HepG2 (cell line): ENCODE measurements around the gene SP5. TPM values are rescaled to one million over a fixed set of nuclear protein-coding genes. Genes with fewer than 3 reads are reported as not detected.

Experiments used
- CCDC6 ChIP-seq: sonication (generic); formaldehyde crosslinking; IDR thresholded peaks from 2 replicates; pipeline ENCODE4 v1.8.1; 2022; ENCODE audit warnings: mild to moderate bottlenecking, missing genetic modification reagents, moderate library complexity
- DPF2 ChIP-seq: sonication (generic); formaldehyde crosslinking; IDR thresholded peaks from 2 replicates; pipeline ENCODE4 v1.4.0; 2020; ENCODE audit warnings: mild to moderate bottlenecking, low read depth, missing genetic modification reagents, borderline replicate concordance
- KIAA2018 ChIP-seq: sonication (generic); formaldehyde crosslinking; IDR thresholded peaks from 2 replicates; pipeline ENCODE4 v1.5.0; 2020; ENCODE audit warnings: mild to moderate bottlenecking, missing genetic modification reagents, borderline replicate concordance
- MAFK ChIP-seq, 2 experiments: IDR thresholded peaks in 1 of 2; conservative IDR thresholded peaks in 1 of 2; 2 replicates each; pipeline ENCODE4 v1.6.1; 2011; ENCODE audit warnings: improper control_type of control experiment in 2 of 2, low read length in 2 of 2
- MXD4 ChIP-seq: IDR thresholded peaks from 2 replicates; pipeline ENCODE4 v1.6.1; 2016; ENCODE audit warnings: mild to moderate bottlenecking, missing biosample characterization, missing genetic modification reagents
- SMC3 ChIP-seq: IDR thresholded peaks from 2 replicates; pipeline ENCODE4 v1.6.1; 2011; ENCODE audit warnings: low read length, improper control_type of control experiment
- SRF ChIP-seq: IDR thresholded peaks from 2 replicates; pipeline ENCODE4 v1.6.1; 2011; ENCODE audit warnings: mild to moderate bottlenecking, low read depth, low read length, moderate library complexity
- TFAP4 ChIP-seq: sonication (generic); IDR thresholded peaks from 2 replicates; pipeline ENCODE4 v1.6.1; 2016; ENCODE audit warnings: low read depth, borderline replicate concordance
- YEATS2 ChIP-seq: sonication (generic); formaldehyde crosslinking; IDR thresholded peaks from 2 replicates; pipeline ENCODE4 v1.4.0; 2020; ENCODE audit warnings: missing genetic modification reagents, borderline replicate concordance
- ZMYM3 ChIP-seq: sonication (generic); formaldehyde crosslinking; IDR thresholded peaks from 2 replicates; pipeline ENCODE4 v1.5.1; 2020; ENCODE audit warnings: mild to moderate bottlenecking, missing genetic modification reagents
- ZNF10 ChIP-seq: sonication (generic); formaldehyde crosslinking; IDR thresholded peaks from 2 replicates; pipeline ENCODE4 v1.4.0; 2020; ENCODE audit warnings: mild to moderate bottlenecking, low read depth, missing genetic modification reagents, borderline replicate concordance
- ZNF251 ChIP-seq: sonication (generic); formaldehyde crosslinking; IDR thresholded peaks from 2 replicates; pipeline ENCODE4 v1.9.0; 2021; ENCODE audit warnings: mild to moderate bottlenecking, missing genetic modification reagents
- ZNF264 ChIP-seq: sonication (generic); formaldehyde crosslinking; IDR thresholded peaks from 2 replicates; pipeline ENCODE4 v1.4.0; 2020; ENCODE audit warnings: missing genetic modification reagents
- ZNF280D ChIP-seq: sonication (generic); formaldehyde crosslinking; IDR thresholded peaks from 2 replicates; pipeline ENCODE4 v1.5.1; 2020; ENCODE audit warnings: mild to moderate bottlenecking, missing genetic modification reagents
- ZNF337 ChIP-seq: sonication (generic); formaldehyde crosslinking; IDR thresholded peaks from 2 replicates; pipeline ENCODE4 v1.5.1; 2020; ENCODE audit warnings: missing genetic modification reagents, low read depth, mild to moderate bottlenecking, borderline replicate concordance
- ZNF792 ChIP-seq: IDR thresholded peaks from 2 replicates; pipeline ENCODE4 v1.6.1; 2016
- ZZZ3 ChIP-seq: sonication (generic); formaldehyde crosslinking; IDR thresholded peaks from 2 replicates; pipeline ENCODE4 v1.4.0; 2020; ENCODE audit warnings: missing genetic modification reagents, mild to moderate bottlenecking, borderline replicate concordance
- polyA plus RNA-seq, 8 experiments: library from polyadenylated mRNA; depleted of rRNA in 3 of 8; stranded (reverse) in 7 of 8; unstranded in 1 of 8; fragments of >200 nt; fragmentation: Illumina TruSeq in 4 of 8; extraction: Trizol in 4 of 8; gene quantifications; 2 replicates each; pipeline versions ENCODE4 v1.2.1 to v1.2.3, GENCODE V29; 2011 to 2016; ENCODE audit warnings: low read depth in 4 of 8, missing spikeins in 1 of 8, mixed read lengths in 1 of 8; ENCODE audit not compliant: insufficient read depth in 1 of 8
- total RNA-seq, 5 experiments: library from RNA; depleted of rRNA; stranded (reverse); fragments of >200 nt; fragmentation: Illumina TruSeq; extraction: Trizol; gene quantifications; 2 replicates each; pipeline ENCODE4 v1.2.3, GENCODE V29; 2016; ENCODE audit warnings: low read depth in 1 of 5

The SP5 gene
- total and polyA plus RNA-seq, 2 of the 13 experiments (the other 11 are each of a cell fraction or from before 2014, with no cell fraction given), result 50.8 to 119 TPM

- TF ChIP-seq DPF2 (CRISPR knock-in tag), result peak; percentile 22
- peak; percentile 6; the same call in 1 of the 2 replicates for TF ChIP-seq ZNF280D (CRISPR knock-in tag)
- TF ChIP-seq ZNF10 (CRISPR knock-in tag), result no peak
- TF ChIP-seq CCDC6, result no peak
- TF ChIP-seq YEATS2 (CRISPR knock-in tag), result no peak
- TF ChIP-seq TFAP4, result peak; percentile 30; the same call in 1 of the 2 replicates
- TF ChIP-seq ZMYM3 (CRISPR knock-in tag), result no peak; the same call in 1 of the 2 replicates
- peak; percentile 4; the same call in 1 of the 2 replicates for TF ChIP-seq ZNF337 (CRISPR knock-in tag)
- TF ChIP-seq ZNF792, result peak; percentile 35
- no peak for TF ChIP-seq MAFK (conservative IDR thresholded peaks at IDR 0.05 in 1 of 2, IDR thresholded peaks at IDR 0.05 in 1 of 2; ENCODE audit: low read length in 2 of 2)
- no peak for TF ChIP-seq SRF
- TF ChIP-seq SMC3, result no peak
- peak; percentile 23; the same call in 1 of the 2 replicates for TF ChIP-seq KIAA2018 (CRISPR knock-in tag)
- TF ChIP-seq MXD4 (CRISPR knock-in tag), result no peak; the same call in 1 of the 2 replicates
- no peak; the same call in 1 of the 2 replicates for TF ChIP-seq ZNF264 (CRISPR knock-in tag)
- TF ChIP-seq ZZZ3 (CRISPR knock-in tag), result peak; percentile 10; the same call in 1 of the 2 replicates
- no peak for TF ChIP-seq ZNF251
These were observed at the start of gene SP5 (continued) for GRCh38 chr2:170715062-170715931.
